ENCODE data around the gene NFATC2IP. TPM values are rescaled to one million over a fixed set of nuclear protein-coding genes. Genes with fewer than 3 reads are reported as not detected.
A peak's percentile ranks its signal among the peaks of the same experiment; 100 is the strongest.
"Not testable (repeated sequence)": the region's sequence is repeated elsewhere in the genome, so short reads cannot be mapped to it uniquely, and the experiment has no call there.

NFATC2IP gene
- total RNA-seq, 1 donor from 2014 or later = 61.0 TPM

- peak; percentile 38 for DNase-seq (ENCODE audit: low spot score)
- Mint-ChIP-seq H3K27ac (ENCODE audit: unreplicated experiment) (no peak overlapping the region), H3K9me3 (ENCODE audit: unreplicated experiment) (no peaks in the 10 kb centered on the region), H3K36me3 (ENCODE audit: low read depth, unreplicated experiment) (no peaks in the 10 kb centered on the region), H3K27me3 (ENCODE audit: unreplicated experiment) (peaks cover 4% of the 10 kb centered on the region), H3K4me1 (ENCODE audit: unreplicated experiment) (peaks cover 4% of the 10 kb centered on the region), H3K4me3 (ENCODE audit: unreplicated experiment) (no peak overlapping the region)
- no peak for TF ChIP-seq CTCF (IDR thresholded peaks at IDR 0.05; ENCODE audit: unreplicated experiment)
Observed at GRCh38 chr16:28935924-28936783, 14.6 kb upstream of the NFATC2IP start.

- no peak overlapping the region for H3K4me3 Mint-ChIP-seq (ENCODE audit: unreplicated experiment)
- no peak overlapping the region for H3K27ac Mint-ChIP-seq (ENCODE audit: unreplicated experiment)
- DNase-seq (ENCODE audit: low spot score) = no peak
- H3K9me3 Mint-ChIP-seq (ENCODE audit: unreplicated experiment) = no peaks in the 10 kb centered on the region
- no peaks in the 10 kb centered on the region for H3K36me3 Mint-ChIP-seq (ENCODE audit: low read depth, unreplicated experiment)
- H3K4me1 Mint-ChIP-seq (ENCODE audit: unreplicated experiment) = peaks cover 4% of the 10 kb centered on the region
- no peak for TF ChIP-seq CTCF (IDR thresholded peaks at IDR 0.05; ENCODE audit: unreplicated experiment)
- peaks cover 4% of the 10 kb centered on the region for H3K27me3 Mint-ChIP-seq (ENCODE audit: unreplicated experiment)
Observed at GRCh38 chr16:28936784-28937155, 14.0 kb upstream of the NFATC2IP start.

GRCh38 chr16:28937222-28937876, 13.4 kb upstream of the NFATC2IP start:
- no peaks in the 10 kb centered on the region for H3K9me3 Mint-ChIP-seq (ENCODE audit: unreplicated experiment)
- H3K27ac Mint-ChIP-seq (ENCODE audit: unreplicated experiment) = no peak overlapping the region
- TF ChIP-seq CTCF (IDR thresholded peaks at IDR 0.05; ENCODE audit: unreplicated experiment) = no peak
- H3K36me3 Mint-ChIP-seq (ENCODE audit: low read depth, unreplicated experiment) = no peaks in the 10 kb centered on the region
- no peak for DNase-seq (ENCODE audit: low spot score)
- no peak overlapping the region for H3K4me3 Mint-ChIP-seq (ENCODE audit: unreplicated experiment)
- peaks cover 4% of the 10 kb centered on the region for H3K4me1 Mint-ChIP-seq (ENCODE audit: unreplicated experiment)
- peaks cover 4% of the 10 kb centered on the region for H3K27me3 Mint-ChIP-seq (ENCODE audit: unreplicated experiment)

- H3K36me3 Mint-ChIP-seq (ENCODE audit: low read depth, unreplicated experiment) = no peaks in the 10 kb centered on the region
- no peak for TF ChIP-seq CTCF (IDR thresholded peaks at IDR 0.05; ENCODE audit: unreplicated experiment)
- H3K9me3 Mint-ChIP-seq (ENCODE audit: unreplicated experiment) = no peaks in the 10 kb centered on the region
- DNase-seq (ENCODE audit: low spot score) = no peak
- H3K27me3 Mint-ChIP-seq (ENCODE audit: unreplicated experiment) = peaks cover 7% of the 10 kb centered on the region
- H3K4me1 Mint-ChIP-seq (ENCODE audit: unreplicated experiment) = peaks cover 4% of the 10 kb centered on the region
- no peak overlapping the region for H3K4me3 Mint-ChIP-seq (ENCODE audit: unreplicated experiment)
- no peak overlapping the region for H3K27ac Mint-ChIP-seq (ENCODE audit: unreplicated experiment)
Observed at GRCh38 chr16:28938721-28939120, 12.0 kb upstream of the NFATC2IP start.

GRCh38 chr16:28939825-28940224, 10.9 kb upstream of the NFATC2IP start:
- H3K27ac Mint-ChIP-seq (ENCODE audit: unreplicated experiment); H3K27me3 Mint-ChIP-seq (ENCODE audit: unreplicated experiment); H3K36me3 Mint-ChIP-seq (ENCODE audit: low read depth, unreplicated experiment); H3K4me1 Mint-ChIP-seq (ENCODE audit: unreplicated experiment); H3K4me3 Mint-ChIP-seq (ENCODE audit: unreplicated experiment); H3K9me3 Mint-ChIP-seq (ENCODE audit: unreplicated experiment); DNase-seq (ENCODE audit: low spot score): not testable (repeated sequence)
